Endothelial cell of umbilical vein (primary cell): ENCODE data around the gene MYRIP.

Experiments
- CTCF ChIP-seq, 2 donors: IDR thresholded peaks; 1 replicate in 1 of 2; 2 replicates in 1 of 2; pipeline ENCODE4 v1.5.1; 2011; ENCODE audit warnings: low read length in 2 of 2, mild to moderate bottlenecking in 2 of 2, moderate library complexity in 2 of 2, control low read depth in 1 of 2, inconsistent platforms in 1 of 2, low read depth in 1 of 2; ENCODE audit not compliant: insufficient read depth in 1 of 2; ENCODE audit errors: extremely low read depth in 1 of 2
- EZH2 ChIP-seq: IDR thresholded peaks from 2 replicates; pipeline ENCODE4 v1.6.1; 2012; ENCODE audit warnings: borderline replicate concordance, low read depth, mild to moderate bottlenecking, moderate library complexity, low read length, inconsistent platforms; ENCODE audit not compliant: severe bottlenecking

DNA sequence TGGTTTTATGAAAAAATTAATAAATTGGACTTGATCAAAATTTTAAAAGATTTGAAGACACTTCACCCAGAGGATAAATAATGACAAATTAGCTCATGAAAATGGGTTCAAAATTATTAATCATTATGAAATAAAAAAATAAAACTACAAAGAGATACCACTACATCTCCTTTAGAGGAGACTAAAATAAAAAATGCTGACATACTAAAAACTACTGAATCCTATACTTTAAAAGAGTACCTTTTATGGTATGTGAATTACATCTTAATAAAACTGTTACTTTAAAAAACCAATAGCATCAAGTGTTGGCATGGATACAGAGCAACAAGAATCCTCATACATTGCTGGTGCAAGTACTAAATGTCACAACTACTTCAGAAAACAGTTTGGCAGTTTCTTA, 46.0 kb upstream of the MYRIP start:
- TF ChIP-seq CTCF (IDR thresholded peaks at IDR 0.05; ENCODE audit: extremely low read depth in 1 of 2, insufficient read depth in 1 of 2, low read depth in 1 of 2, low read length in 2 of 2) (no peak), EZH2 (no peak)
